GM19468 (cell line): ENCODE data around the gene NTMT1.
A peak's percentile ranks its signal among the peaks of the same experiment; 100 is the strongest.
"Not testable (repeated sequence)": the region's sequence is repeated elsewhere in the genome, so short reads cannot be mapped to it uniquely, and the experiment has no call there.

ENCODE experiments used
- ATAC-seq: cut with Tn5 transposase; IDR thresholded peaks from one replicate; pipeline ENCODE4 v1.9.1; 2021; ENCODE audit warnings: mild to moderate bottlenecking, moderate library complexity, moderate number of reproducible peaks; ENCODE audit not compliant: unreplicated experiment; ENCODE audit errors: extremely low read depth

NTMT1 gene

GRCh38 chr9:129633848-129634247, 7.9 kb downstream of the NTMT1 start:
- no peak for ATAC-seq

DNA sequence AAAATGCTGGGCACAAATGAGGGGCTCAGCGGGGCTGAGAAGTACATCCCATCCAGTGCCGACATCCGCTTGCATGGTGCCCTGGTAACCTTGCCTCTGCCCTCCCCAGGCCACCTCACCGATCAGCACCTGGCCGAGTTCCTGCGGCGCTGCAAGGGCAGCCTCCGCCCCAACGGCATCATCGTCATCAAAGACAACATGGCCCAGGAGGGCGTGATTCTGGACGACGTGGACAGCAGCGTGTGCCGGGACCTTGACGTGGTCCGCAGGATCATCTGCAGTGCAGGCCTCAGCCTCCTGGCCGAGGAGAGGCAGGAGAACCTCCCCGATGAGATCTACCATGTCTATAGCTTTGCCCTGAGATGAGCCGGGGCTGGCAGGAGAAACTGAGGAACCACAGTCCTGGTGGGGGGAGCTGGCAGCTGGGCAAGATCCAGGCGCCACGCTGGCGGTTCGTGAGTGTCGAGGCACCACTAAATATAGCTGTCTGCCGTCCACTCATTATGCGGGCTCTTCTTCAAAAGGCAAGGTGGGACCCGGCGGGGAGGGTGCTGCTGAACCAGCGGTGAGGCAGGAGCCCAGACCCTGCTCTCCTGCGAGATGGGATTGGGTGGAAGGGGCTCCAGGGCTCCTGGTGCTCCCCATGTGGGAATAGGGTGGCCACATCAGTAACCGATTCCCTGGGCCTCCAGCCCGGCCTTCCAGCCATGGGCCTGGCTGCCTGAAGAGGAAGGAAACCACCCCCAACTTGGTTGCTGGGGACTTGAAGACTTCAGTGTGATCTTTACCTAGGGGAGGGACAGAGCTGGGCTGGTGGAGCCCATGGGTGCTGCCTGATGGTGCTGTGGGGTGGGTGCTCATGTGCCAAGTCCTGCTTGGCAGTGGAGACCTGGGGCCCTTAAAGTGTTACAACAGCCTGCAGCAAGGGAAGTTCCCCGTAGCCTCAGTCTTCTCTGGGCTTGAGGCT, 9.4 kb downstream of the NTMT1 start:
- no peak for ATAC-seq

GRCh38 chr9:129636343-129636742, 10.4 kb downstream of the NTMT1 start:
- ATAC-seq: not testable (repeated sequence)

GRCh38 chr9:129637102-129637501, 11.1 kb downstream of the NTMT1 start:
- no peak for ATAC-seq

DNA sequence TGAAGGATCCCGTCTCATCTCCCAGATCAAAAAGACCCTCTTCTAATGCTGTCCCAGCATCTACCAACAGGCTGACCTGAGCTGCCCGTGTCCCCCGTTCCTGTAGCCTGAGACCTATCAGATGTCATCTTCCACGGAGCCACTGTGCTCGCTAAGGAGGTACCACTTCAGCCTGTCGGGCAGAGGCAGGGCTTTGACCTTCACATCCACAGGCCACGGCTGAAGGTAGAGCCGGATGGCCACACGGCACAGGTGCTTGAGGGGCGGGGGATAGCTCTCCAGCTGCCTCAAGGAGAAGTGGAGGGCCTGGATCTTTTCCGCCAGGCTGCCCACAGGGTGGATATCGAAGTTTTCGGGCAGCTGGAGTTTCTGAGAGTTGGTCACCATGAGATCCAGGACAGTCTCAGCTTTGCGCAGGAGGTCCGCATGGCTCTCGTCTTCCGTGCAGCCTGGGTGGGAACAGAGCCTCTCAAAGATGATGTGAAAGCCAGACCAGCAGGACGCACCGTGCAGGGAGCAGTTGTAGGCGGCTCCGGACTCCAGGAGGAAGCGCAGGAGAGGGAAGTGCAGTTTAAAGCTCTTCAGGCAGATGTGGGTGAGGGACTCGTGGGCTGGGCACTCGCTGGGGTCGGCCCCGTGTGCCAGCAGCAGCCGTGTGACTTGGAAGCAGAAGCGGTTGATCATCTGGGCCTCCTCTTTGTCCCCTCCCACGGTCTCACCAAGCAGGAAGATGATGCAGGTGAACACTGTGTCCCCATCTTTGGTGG, 11.9 kb downstream of the NTMT1 start:
- ATAC-seq: no peak

- ATAC-seq: no peak
Measured at GRCh38 chr9:129639034-129639630, 13.2 kb downstream of the NTMT1 start.

GRCh38 chr9:129639756-129640085, 13.8 kb downstream of the NTMT1 start:
- ATAC-seq: no peak

- ATAC-seq: no peak
Measured at GRCh38 chr9:129640086-129640870, 14.3 kb downstream of the NTMT1 start.

DNA sequence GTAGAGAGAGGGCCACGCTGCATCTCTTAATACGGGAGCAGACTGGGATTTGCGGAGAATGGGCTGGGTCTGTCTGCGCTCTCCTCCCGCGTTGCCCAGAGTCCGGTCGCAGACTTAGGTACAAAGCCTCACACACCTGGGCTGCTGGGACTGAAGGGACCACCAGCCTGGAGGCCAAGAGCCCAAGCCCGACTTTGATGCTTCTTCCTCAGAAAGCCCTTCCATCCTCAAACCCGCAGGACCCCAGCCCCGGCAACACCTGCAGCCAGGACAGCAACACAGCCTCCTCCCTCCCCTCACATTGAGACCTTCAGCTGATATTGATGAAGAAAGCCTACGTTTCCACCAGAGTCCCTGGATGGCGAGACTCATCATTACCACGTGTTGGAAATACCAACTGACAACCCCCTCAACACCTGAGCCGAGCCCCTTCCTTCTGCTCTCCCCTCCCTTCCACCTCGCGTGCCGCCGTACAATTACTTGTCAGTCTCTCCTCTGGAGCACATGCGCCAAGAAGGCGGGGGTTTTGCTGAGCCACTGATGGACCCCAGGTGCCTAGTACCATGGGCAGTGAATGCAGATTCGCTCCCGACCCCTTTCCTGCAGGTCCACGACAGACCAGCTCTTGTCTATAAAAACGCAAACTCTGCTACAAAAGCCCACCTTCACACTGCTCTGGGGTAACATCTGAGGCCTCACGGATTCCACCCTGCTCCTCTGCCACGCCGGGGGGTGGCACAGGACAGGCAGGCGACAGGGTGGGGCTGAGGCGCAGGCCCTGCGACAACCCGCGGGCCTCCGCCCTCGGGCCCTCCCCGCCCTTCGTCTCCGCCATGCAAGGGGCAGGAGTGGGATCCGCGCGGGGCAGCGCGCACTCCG, 15.1 kb downstream of the NTMT1 start:
- ATAC-seq: no peak

DNA sequence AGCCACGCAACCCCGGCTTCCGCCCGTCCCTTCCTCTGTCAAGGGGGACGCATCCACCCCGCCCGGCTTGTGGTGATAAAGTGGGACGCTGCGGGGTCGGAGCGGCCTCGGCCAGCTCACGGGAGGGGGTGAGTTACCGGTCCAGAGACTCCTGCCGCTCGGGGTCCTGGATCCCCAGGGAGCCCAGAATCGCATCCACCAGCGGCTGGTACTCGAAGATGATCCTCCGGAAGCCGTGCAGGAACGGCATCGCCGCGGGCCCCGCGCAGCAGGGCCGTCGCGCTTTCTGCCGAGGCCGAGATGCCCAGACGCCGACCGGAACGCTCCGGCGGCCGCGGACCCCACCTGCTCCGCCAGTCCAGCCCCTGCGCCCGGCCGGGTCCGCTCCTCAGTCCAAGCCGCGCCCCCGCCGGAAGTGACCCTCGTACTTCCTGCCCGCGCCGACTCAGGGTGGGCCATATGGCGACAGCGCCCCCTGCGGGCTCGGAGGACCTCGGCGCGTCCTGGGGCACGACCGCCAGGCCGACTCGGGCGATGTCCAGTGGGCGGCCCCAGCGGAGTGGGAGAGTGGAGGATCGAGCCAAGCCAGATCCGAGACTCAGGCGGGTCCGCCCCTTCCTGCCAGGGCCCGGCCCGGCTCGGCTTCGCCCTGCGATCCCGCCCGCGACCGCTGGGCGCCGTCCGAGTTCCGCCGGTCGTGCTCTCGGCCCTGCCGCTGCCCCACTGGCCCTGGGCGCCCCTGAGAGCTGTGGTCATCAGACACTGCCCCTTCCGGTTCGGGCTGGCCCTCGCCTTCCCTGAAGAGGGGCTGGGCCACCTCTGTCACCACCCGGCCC, 16.0 kb downstream of the NTMT1 start, which contains the start of gene ASB6:
TSS of gene ASB6 (minus strand) at position 402 of the 836 bp plus-strand sequence. CDS start at position 250, 152 bp downstream.
- ATAC-seq: peak; percentile 69

- ATAC-seq: no peak
Measured at GRCh38 chr9:129643706-129644105, 17.7 kb downstream of the NTMT1 start.

- no peak for ATAC-seq
Measured at GRCh38 chr9:129644365-129644764, 18.4 kb downstream of the NTMT1 start.

GRCh38 chr9:129644902-129645301, 18.9 kb downstream of the NTMT1 start:
- no peak for ATAC-seq

DNA sequence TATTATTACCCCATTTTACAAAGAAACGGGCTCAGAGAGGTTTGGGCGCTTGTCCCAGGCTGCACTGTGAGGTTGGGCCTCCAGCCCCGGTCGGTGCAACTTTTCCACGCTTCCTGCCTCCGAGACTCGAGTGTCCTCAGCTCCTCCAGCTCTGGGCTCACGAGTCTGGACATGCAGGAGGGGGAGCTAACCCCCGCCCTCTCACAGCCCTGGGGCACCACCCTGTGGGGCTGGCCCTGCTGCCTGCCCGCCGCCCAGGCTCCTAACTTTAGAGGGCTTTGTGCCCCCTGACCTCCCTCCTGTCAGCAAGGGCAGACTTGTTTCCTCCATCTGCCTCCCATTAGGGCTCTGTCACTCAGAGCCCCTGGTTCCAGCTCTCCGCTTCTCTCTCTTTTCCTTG, 20.3 kb downstream of the NTMT1 start:
- ATAC-seq: no peak

- ATAC-seq: no peak
Measured at GRCh38 chr9:129646654-129647053, 20.7 kb downstream of the NTMT1 start.

DNA sequence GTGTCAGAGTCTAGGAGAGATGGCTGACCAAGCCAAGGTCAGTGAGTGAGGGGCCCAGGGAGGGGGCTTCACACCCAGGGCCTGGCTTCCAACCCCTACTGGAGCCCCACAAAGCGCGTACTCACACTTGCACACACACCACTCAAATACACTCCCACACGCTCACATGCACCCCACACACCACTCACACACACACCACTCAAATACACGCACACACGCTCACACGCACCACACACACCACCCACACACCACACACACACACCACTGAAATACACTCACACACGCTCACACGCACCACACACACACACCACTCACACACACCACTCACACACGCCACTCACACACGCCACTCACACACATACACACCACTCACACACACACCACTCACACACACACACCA, 21.7 kb downstream of the NTMT1 start:
- ATAC-seq: no peak

DNA sequence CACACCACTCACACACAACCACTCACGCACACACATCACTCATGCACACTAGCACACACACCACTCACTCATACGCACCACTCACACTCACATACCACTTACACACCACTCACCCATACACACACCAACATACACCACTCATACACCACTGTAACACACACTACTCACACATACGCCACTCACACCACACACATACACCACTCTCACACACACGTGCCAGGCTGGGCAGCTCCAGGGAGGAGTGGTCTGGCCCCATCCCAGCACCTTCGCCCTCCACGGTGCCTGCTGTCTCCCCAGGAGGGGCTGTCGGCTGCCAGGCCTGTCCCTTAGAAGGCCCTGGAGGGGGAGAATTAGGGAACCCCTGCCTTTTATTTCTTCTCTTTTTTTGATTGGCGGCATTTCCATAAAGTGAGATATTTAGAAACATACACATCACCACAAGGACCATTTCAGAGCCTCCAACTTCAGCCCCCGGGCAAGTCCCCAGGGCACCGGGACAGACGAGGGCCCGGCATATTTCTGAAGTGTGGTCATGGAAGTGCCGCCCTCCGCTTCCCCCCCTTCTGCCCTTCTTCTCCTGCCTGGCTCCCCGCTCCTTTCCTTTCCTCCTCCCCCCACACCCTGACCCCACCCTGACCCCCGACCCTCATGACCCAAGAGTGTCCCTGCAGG, 22.3 kb downstream of the NTMT1 start:
- ATAC-seq: no peak

DNA sequence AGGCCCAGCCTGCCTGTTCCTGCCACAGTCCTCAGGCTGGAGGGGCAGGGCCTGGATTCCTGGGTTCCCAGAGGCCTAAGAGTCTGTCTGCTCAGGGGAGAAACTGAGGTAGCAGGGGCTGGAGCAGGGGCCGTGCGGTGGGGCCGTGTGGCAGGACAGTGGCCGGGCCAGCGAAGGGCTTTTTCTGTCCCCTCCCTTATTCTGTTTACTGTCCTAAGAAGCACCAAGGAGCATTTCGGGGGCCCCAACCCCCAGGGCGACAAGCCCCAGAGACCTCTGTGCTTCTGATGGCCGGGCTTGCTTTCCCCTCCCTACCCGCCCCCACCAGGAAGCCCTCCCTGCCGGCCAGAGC, 22.8 kb downstream of the NTMT1 start:
- ATAC-seq: no peak
